GM18858 (cell line): ENCODE data around the gene CWC27.
"Not testable (repeated sequence)": the region's sequence is repeated elsewhere in the genome, so short reads cannot be mapped to it uniquely, and the experiment has no call there.

ENCODE experiments used
- ATAC-seq: cut with Tn5 transposase; IDR thresholded peaks from one replicate; pipeline ENCODE4 v1.9.1; 2021; ENCODE audit not compliant: unreplicated experiment

CWC27 gene

GRCh38 chr5:64914396-64914795 is 145.7 kb downstream of the CWC27 start:
- no peak for ATAC-seq

GRCh38 chr5:64918083-64918482 is 149.4 kb downstream of the CWC27 start:
- no peak for ATAC-seq

DNA sequence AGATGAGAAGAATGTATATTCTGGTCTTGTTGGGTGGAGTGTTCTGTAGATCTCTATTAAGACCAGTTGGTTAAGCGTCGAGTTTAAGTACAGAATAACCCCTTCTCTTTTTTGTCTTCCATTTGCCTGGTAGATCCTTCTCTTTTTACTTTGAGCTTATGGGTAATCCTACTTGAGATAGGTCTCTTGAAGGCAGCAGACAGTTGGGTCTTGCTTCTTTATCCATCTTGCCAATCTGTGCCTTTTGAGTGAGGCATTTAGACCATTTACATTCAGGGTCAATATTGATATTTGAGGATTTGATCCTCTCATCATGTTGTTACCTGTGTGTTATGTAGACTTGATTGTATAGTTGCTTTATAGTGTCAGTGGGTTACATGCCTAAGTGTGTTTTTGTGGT is 152.7 kb downstream of the CWC27 start:
- ATAC-seq, result no peak

DNA sequence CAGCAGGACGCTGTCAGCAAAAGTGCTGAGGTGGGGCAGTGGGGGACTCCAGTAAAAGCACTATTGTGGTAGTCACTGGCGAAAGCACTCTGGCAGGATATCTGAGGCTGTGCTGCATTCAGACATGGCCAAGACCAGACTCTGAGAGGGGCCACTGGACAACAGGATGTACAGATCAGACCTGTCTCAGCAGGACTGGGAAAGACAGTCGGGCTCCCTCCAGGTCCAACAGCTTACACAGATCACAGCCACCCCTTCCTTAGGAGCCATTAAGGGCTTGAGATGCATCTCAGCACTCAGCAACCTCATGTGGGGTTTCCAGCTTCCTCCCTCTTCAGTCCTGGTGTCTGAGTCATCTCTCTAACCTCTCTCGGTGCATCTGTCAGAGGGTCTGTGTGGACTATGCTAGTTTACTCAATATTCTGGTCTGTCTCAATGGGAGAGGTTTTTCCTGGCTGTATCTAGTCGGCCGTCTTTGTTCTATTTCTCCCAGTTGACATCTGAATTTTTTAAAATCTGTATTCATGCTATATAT is 154.5 kb downstream of the CWC27 start:
- ATAC-seq, result no peak

GRCh38 chr5:64925123-64925522 is 156.4 kb downstream of the CWC27 start:
- peak; percentile 51 for ATAC-seq

GRCh38 chr5:64929833-64930232 is 161.1 kb downstream of the CWC27 start:
- ATAC-seq, result no peak

DNA sequence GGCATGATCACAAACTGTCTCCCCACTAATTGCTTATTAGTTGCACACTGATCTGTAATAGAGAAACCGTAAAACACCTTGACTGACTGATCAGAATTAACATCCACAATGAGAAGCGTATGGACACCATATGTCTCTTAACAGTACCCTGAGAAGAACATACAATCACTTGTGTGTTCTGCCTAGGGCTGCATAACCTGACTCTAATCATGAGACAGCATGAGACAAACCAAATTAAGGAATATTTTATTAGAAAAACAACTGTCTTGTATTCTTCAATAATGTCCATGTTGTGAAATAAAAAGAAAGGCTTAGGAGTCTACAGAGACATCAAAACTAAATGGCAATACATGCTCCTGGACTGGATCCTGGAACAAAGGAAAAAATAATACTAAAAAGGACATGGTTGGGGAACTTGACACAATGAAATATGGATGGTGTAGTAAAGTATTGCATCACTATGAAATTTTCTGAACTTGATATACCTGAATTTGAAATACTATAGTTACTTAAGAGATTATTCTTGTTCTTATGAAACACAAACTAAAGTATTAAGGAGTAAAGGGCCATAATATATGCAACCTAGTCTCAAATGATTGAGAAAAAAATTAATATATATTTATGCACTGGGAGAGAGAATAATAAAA is 162.1 kb downstream of the CWC27 start:
- ATAC-seq, result no peak

GRCh38 chr5:64939422-64939771 is 170.7 kb downstream of the CWC27 start:
- not testable (repeated sequence) for ATAC-seq

DNA sequence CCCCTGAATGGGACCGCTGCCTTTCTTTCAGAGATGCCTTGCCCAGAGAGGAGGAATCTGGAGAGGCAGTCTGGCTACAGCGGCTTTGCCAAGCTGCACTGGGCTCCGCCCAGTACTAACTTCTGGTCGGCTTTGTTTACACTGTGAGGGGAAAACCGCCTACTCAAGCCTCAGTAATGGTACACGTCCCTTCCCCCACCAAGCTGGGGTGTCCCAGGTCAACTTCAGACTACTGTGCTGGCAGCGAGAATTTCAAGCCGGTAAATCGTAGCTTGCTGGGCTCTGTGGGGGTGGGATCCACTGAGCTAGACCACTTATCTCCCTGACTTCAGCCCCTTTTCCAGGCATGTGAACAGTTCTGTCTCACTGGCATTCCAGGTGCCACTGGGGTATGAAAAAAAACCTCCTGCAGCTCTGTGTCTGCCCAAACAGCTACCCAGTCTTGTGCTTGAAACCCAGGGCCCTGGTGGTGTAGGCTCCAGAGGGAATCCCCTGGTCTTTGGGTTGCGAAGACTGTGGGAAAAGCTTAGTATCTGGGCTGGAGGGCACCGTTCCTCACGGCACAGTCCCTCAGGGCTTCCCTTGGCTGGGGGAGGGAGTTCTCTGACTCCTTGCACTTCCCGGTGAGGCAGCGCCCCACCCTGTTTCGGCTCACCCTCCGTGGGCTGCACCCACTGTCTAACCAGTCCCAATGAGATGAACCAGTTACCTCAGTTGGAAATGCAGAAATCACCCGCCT is 171.2 kb downstream of the CWC27 start:
- ATAC-seq, result no peak

DNA sequence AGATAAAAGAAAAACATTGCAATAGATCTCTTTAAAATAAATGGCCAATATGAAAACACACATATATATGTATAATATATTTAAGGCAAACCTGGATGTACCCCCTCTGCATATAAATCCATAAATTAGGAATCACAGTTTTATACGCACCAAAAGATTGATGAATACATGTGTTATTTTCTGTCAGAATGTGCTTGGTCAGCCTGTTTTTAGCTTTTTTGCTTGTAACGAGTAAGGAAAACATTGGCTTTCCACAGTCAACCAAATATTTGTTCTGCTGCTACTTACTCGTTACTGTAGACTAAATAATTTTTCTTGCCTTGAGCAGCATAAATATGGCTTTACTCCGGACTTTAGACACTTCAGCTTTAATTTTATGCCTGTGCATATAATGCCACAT is 173.7 kb downstream of the CWC27 start:
- ATAC-seq, result no peak

DNA sequence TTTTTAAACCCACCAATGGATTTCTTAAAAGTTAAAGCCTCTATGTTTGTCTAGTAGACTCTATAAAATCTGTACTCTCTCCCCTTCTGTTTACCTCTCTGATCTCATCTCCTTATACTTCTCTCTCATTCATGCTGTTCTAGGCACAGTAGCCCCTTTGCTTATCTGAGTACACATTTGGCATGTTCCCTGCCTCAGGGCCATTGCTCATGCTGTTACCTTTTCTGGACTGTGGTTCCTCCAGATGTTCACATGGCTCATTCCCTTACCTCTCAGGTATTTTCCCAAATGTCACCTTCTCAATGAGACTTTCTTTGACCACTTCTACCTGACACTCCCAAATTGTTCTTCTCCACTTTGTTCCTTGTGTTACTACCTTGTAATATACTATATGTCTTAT is 176.1 kb downstream of the CWC27 start:
- no peak for ATAC-seq

- no peak for ATAC-seq
Measured at GRCh38 chr5:64947031-64947430, 178.3 kb downstream of the CWC27 start.

DNA sequence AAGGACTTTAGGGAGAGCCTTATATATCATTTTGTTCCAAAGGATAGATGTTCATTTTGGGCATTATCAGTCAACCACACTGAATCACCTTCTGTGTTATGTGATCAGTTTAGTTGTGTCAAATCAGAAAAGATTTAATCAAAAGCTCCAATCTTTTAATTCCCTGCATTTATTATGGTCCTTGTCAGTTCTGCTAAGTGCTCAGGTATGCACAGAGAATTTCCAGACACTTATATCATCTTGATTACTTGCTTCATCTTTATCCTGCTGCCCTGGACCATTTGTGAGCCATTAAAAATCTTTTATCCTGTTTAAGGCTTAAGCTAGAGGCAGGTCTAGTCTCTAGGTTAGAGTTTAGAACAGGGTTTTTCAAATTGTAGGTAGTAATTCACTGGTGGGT is 179.1 kb downstream of the CWC27 start:
- ATAC-seq, result no peak

GRCh38 chr5:64949331-64949730 is 180.6 kb downstream of the CWC27 start:
- ATAC-seq, result no peak

- ATAC-seq, result no peak
Measured at GRCh38 chr5:64952951-64953673, 184.4 kb downstream of the CWC27 start.

DNA sequence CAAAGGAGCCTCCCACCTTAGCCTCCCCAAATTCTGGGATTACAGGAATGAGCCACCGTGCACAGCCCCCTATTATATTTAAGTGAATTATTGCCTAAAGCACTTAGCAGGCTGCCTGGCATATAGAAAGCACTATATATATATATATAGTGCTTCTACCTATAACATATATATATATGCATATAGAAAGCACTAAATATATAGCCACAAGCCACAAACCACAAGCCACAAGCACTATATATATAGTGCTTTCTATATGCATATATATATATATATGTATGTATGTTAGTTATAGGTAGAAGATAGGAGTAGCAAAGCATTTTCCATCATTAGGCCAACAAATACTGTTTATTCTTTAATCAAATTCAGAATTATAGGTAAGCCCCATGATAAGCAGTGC is 185.8 kb downstream of the CWC27 start:
- ATAC-seq, result no peak

GRCh38 chr5:64958757-64959391 is 190.1 kb downstream of the CWC27 start:
- no peak for ATAC-seq

DNA sequence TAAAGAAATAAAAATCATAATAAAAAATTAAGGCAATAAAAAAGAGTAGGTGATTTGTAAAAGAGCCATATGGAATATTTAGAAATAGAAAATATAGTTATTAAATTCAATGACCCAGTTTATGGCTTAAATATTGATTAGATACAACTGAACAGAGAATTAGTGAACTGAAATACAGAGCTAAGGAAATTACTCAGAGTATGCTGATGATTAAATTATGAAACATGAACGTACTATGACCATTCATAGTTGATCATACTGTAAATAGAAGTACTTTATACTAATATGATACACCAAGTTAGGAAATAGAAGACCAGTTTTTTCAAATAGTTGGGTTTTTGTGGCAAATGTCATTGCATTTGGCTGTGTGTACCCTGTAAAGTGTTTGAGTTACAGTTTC is 194.5 kb downstream of the CWC27 start:
- no peak for ATAC-seq

- no peak for ATAC-seq
Measured at GRCh38 chr5:64968591-64969110, 199.9 kb downstream of the CWC27 start.

GRCh38 chr5:64969578-64969977 is 200.8 kb downstream of the CWC27 start:
- ATAC-seq, result no peak

GRCh38 chr5:64971513-64971912 is 202.8 kb downstream of the CWC27 start:
- no peak for ATAC-seq
